Left colon (tissue), 2 donors: ENCODE measurements around the gene RBM44. TPM values are rescaled to one million over a fixed set of nuclear protein-coding genes. Genes with fewer than 3 reads are reported as not detected.
A peak's percentile ranks its signal among the peaks of the same experiment; 100 is the strongest.
"Not testable (repeated sequence)": the region's sequence is repeated elsewhere in the genome, so short reads cannot be mapped to it uniquely, and the experiment has no call there.

ENCODE experiments used
- ATAC-seq: fragments of 200-7000 bp; cut with Tn5 transposase; one replicate; pipeline ENCODE4 v1.9.1; 2020; ENCODE audit warnings: mild to moderate bottlenecking, moderate library complexity
- DNase-seq, 2 donors: peaks; one replicate each; pipeline ENCODE4 v3.0.0-alpha.2; 2020
- intact Hi-C, 2 donors: fragments of 100-400 bp; cut with DNase I in 1 of 2; cut with micrococcal nuclease in 1 of 2; formaldehyde crosslinking; loops; one replicate each; pipeline versions ENCODE4 v1.11.2 to v1.14.0; 2022; cut with DNase I, micrococcal nuclease
- total RNA-seq, 2 donors: library from RNA; stranded (reverse); fragmentation: NEBNext Ultra II Directional; extraction: Animal tissue kit (Norgen Biotek cat#: 25700); gene quantifications; one replicate each; pipeline ENCODE4 v1.2.1, GENCODE V29; 2021
- donor health status: DM: no; HTN: no; CAD: no.
- donor health status: DM: yes; HTN: yes; CAD: no.

The RBM44 gene
- total RNA-seq, 2 donors from 2014 or later: 0.34 to 0.52 TPM

GRCh38 chr2:237833546-237833945 is 35.0 kb downstream of the RBM44 start:
- intact Hi-C loops: no loop called here
- DNase-seq (no peak), ATAC-seq (no peak)

- no peak for ATAC-seq
- no peak for DNase-seq
- intact Hi-C loops: no loop called here
Observed at GRCh38 chr2:237835372-237835771, 36.8 kb downstream of the RBM44 start.

DNA sequence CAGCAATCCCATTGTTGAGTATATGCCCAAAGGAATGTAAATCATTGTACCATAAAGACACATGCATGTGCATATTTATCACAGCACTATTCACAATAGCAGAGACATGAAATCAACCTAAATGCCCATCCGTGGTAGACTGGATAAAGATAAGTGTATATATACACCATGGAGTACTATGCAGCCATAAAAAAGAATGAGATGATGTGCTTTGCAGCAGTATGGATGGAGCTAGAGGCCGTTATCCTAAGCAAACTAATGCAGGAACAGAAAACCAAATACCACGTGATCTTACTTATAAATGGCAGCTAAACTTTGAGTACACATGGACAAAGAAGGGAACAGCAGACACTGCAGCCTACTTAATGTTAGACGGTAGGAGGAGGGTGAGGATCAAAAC is 42.5 kb downstream of the RBM44 start:
- DNase-seq: no peak
- intact Hi-C loops: no loop called here
- ATAC-seq: no peak

DNA sequence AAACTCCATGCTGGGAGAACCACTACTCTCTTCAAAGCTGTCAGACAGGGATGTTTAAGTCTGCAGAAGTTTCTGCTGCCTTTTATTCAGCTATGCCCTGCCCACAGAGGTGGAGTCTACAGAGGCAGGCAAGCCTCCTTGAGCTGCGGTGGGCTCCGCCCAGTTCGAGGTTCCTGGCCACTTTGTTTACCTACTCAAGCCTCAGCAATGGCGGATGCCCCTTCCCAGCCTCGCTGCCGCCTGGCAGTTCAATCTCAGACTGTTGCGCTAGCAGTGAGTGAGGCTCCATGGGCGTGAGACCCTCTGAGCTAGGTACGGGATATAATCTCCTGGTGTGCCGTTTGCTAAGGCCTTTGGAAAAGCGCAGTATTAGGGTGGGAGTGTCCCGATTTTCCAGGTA is 50.4 kb downstream of the RBM44 start:
- intact Hi-C loops, DNase-seq, ATAC-seq: not testable (repeated sequence)

DNA sequence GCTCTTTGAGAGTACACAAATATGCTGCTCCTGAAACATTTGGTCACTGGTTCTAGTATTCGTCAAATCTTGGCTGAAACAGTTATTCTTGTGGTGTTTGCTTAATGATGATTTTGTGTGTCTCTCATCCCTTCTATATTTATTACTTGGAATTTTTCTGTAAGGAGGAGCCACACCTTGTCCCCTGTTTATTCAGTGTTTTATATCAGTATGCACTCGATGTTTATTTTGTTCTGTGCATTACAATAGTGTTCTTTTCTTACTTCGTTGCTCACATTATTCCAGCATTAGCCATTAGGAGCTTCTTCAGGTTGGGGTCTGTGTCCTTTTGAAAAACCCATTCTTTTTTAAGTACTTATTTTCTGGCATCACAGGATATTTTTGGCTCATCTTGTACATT is 55.7 kb downstream of the RBM44 start:
- ATAC-seq: no peak
- intact Hi-C loops: loop anchor here in 1 of 2 donors (10.0 kb wide), 1 partner anchor 411 kb away; no protein-coding TSS in a partner anchor
- no peak for DNase-seq

- intact Hi-C loops: loop anchor here in 1 of 2 donors (10.0 kb wide), 1 partner anchor 407 kb away; no protein-coding TSS in a partner anchor
- ATAC-seq (no peak), DNase-seq (no peak)
Observed at GRCh38 chr2:237857791-237858190, 59.2 kb downstream of the RBM44 start.

GRCh38 chr2:237858294-237859081 is 59.9 kb downstream of the RBM44 start:
- intact Hi-C loops: loop anchor here in 1 of 2 donors (10.0 kb wide), 1 partner anchor 406 kb away; no protein-coding TSS in a partner anchor
- DNase-seq (peak; percentile 69), ATAC-seq (peak; percentile 82)

DNA sequence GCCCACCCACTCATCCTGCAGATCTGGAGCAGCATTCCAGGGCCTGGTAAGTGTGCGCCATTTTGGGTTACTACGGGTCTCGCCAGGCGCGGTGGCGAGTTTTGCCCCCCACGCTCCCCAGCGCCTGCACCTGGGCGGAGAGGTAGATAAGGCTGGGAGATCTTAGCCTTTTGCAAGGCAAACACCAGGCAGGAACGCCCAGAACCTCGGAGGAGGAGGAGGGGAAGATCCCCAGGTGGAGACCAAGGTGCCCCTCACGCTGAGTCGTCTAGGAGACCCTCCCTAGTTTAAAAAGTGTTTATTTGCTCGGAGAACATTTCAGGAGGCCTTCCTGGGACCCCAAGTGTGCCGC is 60.5 kb downstream of the RBM44 start:
- intact Hi-C loops: loop anchor here in 1 of 2 donors (10.0 kb wide), 1 partner anchor 406 kb away; no protein-coding TSS in a partner anchor
- ATAC-seq (peak; percentile 25), DNase-seq (no peak)

DNA sequence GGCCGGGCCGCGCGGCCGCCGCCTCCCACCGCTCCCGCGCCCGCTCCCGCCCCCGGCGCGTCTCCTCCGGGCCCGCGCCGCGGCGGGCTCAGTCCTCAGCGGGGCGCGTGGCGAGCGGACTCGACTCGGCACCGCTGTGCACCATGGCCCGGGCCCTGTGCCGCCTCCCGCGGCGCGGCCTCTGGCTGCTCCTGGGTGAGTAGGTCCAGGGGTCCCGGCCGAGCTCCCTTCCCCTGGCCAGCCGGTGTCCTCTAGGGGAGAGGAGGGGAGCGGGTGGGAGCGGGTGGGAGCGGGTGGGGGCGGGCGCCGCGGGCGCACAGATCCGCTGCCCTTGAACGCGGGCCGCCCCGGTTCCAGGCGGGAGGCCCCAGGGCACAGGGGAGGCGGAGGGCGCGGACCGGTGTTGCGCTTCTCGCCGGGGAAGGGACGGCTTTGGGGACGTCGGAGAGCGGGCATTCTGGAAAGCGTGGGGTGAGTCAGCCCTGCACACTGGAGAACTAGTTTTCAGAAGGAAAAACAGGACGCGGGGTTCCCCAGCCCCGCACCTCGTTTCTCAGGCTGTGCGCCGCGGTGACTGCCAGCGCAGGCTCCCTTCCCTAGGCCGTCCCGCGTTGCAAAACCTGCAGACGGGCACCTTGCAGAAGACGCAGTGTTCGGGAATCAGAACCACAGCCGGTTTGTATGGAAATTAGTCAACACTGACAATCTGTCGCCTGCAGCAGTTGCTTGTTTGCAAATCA is 61.1 kb downstream of the RBM44 start, which contains the start of gene RAMP1:
RAMP1 (plus strand) TSS at position 91 of the 740 bp plus-strand sequence; CDS start at position 144, 53 bp downstream.
- intact Hi-C loops: loop anchor here in 1 of 2 donors (10.0 kb wide), 1 partner anchor 405 kb away; no protein-coding TSS in a partner anchor
- peak in 1 of 2 donors; percentile 30 for DNase-seq
- ATAC-seq: peak; percentile 28

GRCh38 chr2:237860273-237860935 is 61.8 kb downstream of the RBM44 start:
- no peak for DNase-seq
- intact Hi-C loops: no loop called here
- ATAC-seq: peak; percentile 15

DNA sequence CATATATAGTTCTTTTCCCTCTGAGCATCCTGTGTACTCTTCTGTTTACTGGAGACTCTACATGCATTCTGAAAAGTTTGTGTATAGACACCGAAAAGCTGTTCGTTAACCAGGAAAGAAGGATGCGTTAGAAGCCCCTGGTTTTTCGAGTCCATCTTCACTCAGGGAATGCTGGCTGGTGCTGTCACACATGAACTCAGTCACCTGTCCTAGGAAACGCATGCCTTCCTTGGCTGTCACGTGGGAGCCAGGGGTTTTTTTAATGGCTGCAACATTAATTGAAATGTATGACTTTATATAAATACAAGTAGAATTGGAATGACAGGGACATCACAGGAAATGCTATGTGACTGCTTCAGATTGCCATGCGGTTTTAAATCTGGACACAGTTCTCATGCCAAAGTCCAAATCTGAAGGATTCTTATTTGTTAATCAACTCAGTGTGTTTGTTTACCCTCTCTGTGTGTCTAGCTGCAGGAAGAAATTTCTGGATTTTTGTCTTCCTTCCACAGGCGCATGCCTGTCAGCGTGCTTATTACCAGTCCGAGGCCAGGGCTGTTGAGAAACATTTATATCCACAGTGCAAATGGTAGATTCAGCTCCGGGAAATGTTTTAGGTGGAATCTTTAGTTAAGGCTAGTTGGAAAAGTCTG is 63.4 kb downstream of the RBM44 start:
- peak; percentile 33 for ATAC-seq
- DNase-seq: no peak
- intact Hi-C loops: no loop called here

GRCh38 chr2:237862528-237862895 is 63.9 kb downstream of the RBM44 start:
- intact Hi-C loops: no loop called here
- DNase-seq (no peak), ATAC-seq (no peak)

GRCh38 chr2:237863102-237863511 is 64.5 kb downstream of the RBM44 start:
- intact Hi-C loops: no loop called here
- no peak for ATAC-seq
- DNase-seq: no peak

GRCh38 chr2:237863689-237864443 is 65.3 kb downstream of the RBM44 start:
- ATAC-seq (no peak), DNase-seq (no peak)
- intact Hi-C loops: no loop called here

DNA sequence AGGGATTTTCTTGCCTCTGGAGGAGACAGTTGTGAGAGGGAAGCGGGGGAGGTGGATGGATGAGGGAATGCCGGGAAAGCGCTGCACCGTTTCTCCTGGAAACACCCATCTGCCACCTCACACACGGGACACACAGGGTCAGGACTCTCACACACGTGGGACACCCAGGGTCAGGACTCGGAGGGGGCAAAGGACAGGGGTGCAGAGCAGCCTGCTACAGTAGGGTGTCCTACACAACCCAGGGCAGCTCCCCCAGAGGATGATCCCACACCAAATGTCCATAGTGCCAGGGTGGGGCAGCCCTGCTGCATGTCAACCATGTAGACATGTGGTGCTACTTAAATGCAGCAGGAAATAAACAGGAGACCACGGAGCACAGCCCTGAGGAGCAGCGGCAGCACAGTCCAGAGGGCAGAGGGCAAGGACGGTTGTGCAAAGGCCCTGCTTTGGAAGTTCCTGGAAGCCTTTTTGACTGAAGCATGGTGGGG is 65.9 kb downstream of the RBM44 start:
- intact Hi-C loops: no loop called here
- ATAC-seq (no peak), DNase-seq (no peak)

- intact Hi-C loops: no loop called here
- no peak for ATAC-seq
- DNase-seq: peak in 1 of 2 donors; percentile 51
Observed at GRCh38 chr2:237864940-237865622, 66.5 kb downstream of the RBM44 start.

- intact Hi-C loops: no loop called here
- ATAC-seq (no peak), DNase-seq (no peak)
Observed at GRCh38 chr2:237865623-237866041, 67.1 kb downstream of the RBM44 start.
